NT2/D1 (cell line): ENCODE data around the gene FUBP3.

Experiments used
- SUZ12 ChIP-seq: IDR thresholded peaks from 2 replicates; pipeline ENCODE4 v1.6.1; 2011; ENCODE audit not compliant: insufficient read length, insufficient read depth; ENCODE audit errors: extremely low read depth
- YY1 ChIP-seq: IDR thresholded peaks from 2 replicates; pipeline ENCODE4 v1.6.1; 2011; ENCODE audit not compliant: insufficient read length, insufficient read depth

DNA sequence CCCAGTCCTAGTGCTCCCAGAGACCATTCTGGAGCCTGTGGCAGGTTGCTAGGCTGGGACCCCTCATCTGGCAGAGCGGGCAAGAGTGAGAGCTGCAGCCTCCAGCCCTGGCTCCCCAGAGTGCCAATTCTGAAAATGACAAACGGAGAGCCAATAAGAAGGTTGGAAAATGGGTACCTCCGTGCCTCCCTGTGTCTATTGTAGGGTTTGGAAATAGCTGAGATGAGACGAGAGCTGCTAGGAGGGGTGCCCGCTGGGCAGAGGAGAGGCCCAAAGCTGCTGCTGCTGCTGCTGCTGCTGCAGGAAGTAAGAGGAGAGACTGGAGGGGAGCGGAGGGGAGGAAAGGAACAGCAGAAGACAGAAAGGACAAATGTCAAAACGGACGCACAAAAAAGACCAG, 36.0 kb upstream of the FUBP3 start:
- TF ChIP-seq YY1 = no peak
- no peak for TF ChIP-seq SUZ12
